IPS-11a (cell line): ENCODE results near the gene LSM7.

ENCODE experiments used
- H3K4me3 ChIP-seq: one replicate; pipeline ENCODE4 v1.5.1; 2013; ENCODE audit warnings: low read depth, low read length, control low read depth

LSM7 gene

GRCh38 chr19:2325281-2326046 lies 2.9 kb downstream of the LSM7 start:
- no peak overlapping the region for H3K4me3 ChIP-seq

- no peak overlapping the region for H3K4me3 ChIP-seq
Observed at GRCh38 chr19:2324220-2324948, 4.0 kb downstream of the LSM7 start.

- H3K4me3 ChIP-seq, result no peak overlapping the region
Observed at GRCh38 chr19:2323707-2324106, 4.7 kb downstream of the LSM7 start.

DNA sequence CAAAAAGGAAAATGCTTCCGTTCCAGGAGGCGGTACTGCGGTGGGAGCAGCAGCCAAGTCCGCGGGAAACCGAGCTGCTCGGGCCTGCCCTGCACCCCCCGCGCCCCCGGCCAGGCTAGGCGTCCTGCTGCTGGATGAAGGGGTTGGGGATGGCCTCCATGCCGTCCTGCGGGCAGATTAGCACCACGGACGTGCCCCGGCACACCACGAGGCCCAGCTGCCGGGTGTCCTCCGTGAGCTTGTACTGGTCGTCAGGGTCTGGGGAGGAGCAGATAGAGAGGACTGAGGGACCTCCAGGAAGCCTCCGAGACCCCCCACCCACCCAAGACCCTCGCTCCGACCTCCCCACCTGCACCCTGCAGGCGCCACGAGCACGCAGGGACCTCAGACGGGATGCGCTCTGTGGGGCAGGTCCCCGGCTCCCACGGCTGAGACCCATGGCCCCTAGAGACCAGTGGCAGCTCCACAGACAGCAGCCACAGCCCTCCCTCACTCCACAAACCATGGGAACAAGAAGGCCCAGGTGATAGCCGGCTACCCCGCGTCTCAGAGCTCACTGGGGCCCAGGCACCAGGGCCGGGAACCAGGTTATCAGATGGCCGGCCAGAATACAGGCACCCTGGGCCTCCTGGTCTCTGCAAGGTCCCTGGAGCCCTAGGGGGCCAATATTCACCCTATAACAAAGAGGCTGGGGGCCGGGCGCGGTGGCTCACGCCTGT lies 6.7 kb downstream of the LSM7 start:
- no peak overlapping the region for H3K4me3 ChIP-seq

DNA sequence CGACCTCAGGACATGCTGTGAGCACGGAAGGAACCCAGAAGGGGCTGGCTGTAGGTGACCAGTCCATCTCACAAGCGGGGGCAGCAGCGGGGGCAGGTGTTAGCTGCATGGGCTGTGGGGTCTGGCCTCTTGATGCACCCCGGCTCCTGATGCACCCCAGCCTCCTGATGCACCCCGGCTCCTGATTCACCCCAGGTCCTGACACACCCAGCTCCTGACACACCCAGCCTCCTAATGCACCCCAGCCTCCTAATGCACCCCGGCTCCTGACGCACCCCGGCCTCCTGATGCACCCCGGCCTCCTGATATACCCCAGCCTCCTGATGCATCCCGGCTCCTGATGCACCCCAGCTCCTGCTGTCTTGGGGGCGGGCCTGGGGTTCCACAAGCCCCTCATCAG lies 7.4 kb downstream of the LSM7 start:
- no peak overlapping the region for H3K4me3 ChIP-seq

- no peak overlapping the region for H3K4me3 ChIP-seq
Observed at GRCh38 chr19:2320049-2320448, 8.3 kb downstream of the LSM7 start.

GRCh38 chr19:2319551-2319950 lies 8.8 kb downstream of the LSM7 start:
- H3K4me3 ChIP-seq, result no peak overlapping the region

DNA sequence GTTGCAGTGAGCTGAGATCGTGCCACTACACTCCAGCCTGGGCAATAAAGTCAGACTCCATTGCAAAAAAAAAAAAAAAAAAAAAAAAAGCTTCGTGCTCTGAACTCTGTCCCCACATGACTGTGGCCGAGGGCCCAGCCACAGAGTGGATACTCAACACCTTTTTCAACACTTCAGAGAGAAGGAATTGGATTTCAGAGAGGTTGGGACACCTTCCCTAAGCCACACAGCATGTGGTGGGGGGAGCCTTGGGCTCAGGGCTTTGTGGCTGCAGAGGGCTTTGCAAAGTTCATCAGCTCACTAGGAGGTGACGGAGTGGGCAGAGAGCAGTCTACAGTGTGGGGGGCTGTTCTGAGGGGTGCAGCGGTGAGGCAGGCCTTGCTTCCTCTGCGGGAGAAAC lies 9.5 kb downstream of the LSM7 start:
- H3K4me3 ChIP-seq, result no peak overlapping the region

DNA sequence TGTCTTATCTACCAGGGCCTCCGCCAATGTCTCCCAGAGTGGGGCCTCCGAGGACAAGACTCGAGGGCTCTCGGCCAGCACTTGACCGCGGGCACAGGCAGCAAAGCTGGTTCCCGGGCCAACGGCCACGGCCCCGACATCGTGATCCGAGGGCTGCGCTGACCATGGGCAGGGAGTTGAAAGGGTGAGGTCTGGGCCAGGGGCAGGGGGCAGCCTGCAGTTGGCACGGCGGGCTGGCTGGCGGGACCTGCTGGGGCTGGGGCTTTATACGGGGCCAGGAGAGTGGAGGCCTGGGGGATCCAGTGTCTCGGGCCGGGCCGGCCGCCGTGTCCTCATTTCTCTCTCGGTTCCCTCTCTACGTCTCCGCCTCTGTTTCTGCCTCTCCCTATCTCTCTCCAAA lies 10.6 kb downstream of the LSM7 start:
- H3K4me3 ChIP-seq, result no peak overlapping the region

DNA sequence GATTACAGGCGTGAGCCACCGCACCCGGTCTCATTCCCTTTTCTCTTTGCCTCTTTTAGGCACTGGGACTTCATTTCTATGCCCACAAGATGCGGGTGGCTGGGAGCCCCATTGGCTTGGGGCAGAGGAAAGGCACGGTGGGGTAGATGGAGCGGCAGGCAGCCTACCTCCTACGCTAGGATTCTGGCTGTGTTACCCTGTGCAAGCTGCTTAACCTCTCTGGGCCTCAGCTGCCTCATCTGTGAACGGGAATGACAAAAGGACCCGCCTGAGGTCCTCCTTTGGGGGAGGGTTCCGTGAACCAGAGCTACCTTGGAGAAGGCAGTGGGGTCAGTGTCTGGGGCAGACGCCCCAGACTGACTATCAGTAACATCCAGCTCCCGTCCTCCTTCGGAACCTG lies 11.1 kb downstream of the LSM7 start:
- H3K4me3 ChIP-seq, result no peak overlapping the region

DNA sequence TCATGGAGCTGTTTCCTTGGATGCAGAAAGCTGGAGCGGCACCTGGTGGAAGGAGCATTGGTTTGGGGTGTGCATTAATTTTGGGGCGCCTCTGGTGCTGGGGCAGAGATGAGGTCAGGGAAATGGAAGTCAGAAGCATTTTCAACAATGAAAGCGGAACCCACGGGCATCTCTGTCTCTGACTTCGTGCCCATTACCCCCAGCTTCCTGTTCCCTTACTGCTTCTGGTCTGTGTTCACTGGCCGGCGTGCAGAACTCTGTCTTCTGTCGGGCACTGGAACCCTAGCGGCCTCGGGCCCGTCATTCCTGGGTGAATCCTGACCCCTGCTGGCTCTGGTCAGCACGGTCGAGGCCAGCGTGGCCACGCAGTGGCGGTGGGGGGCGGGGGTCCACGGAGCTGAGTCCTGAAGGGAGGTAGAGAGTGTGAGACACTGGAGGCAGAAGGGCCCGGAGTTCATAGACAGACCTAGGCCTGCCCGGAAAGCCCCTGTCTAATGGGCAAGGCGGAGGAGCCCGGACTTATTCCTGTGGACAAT lies 12.5 kb downstream of the LSM7 start:
- H3K4me3 ChIP-seq, result no peak overlapping the region

- no peak overlapping the region for H3K4me3 ChIP-seq
Observed at GRCh38 chr19:2315121-2315817, 13.1 kb downstream of the LSM7 start.

- H3K4me3 ChIP-seq, result no peak overlapping the region
Observed at GRCh38 chr19:2312820-2313501, 15.4 kb downstream of the LSM7 start.

DNA sequence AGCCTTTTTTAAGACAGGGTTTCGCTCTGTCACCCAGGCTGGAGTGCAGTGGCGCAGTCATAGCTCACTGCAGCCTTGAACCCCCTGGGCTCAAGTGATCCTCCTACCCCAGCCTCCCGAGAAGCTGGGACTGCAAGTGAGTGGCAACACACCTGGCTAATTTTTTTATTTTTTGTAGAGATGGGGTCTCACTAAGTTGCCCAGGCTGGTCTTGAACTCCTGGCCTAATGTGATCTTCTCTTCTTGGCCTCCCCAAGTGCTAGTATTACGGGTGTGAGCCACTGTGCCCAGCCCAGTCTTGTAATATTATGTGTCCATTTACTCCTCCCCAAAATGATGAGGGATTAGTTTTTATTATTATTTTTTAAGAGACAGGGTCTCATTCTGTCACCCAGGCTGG lies 17.3 kb downstream of the LSM7 start:
- H3K4me3 ChIP-seq, result no peak overlapping the region

GRCh38 chr19:2309734-2310362 lies 18.5 kb downstream of the LSM7 start:
- no peak overlapping the region for H3K4me3 ChIP-seq

GRCh38 chr19:2308114-2308556 lies 20.3 kb downstream of the LSM7 start, which contains the start of gene LINGO3:
Gene LINGO3 (minus strand): TSS chr19:2308154. CDS start chr19:2291776, 16,378 bp downstream.
- H3K4me3 ChIP-seq, result no peak within 1 kb of the TSS

- H3K4me3 ChIP-seq, result no peak overlapping the region
Observed at GRCh38 chr19:2307518-2308012, 20.8 kb downstream of the LSM7 start.

GRCh38 chr19:2306971-2307370 lies 21.4 kb downstream of the LSM7 start:
- no peak overlapping the region for H3K4me3 ChIP-seq

DNA sequence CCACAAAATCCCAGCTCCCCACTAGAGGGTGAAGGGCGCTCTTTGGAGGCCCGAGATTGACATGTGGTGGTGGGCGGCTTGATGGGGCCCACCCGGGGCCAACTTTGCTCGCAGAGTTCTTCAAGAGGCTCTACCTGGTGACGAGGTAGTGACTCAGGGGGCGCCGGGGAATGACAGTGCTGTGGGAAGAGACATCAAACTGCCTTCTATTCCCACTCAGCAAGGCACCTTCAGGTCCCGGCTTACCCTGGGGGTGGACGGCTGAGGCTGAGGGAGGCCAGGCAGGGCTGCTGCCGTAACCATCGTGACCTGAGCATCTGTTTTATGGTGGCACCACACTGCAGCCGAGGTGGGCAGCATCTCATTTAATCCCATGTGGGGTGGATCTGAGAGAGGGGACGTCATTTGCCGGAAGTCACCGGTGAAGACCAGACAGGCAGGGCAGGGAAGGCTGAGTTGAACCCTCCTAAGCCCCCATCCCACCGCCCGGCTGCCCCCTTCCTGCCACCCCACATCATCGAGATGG lies 22.0 kb downstream of the LSM7 start:
- H3K4me3 ChIP-seq, result no peak overlapping the region
